HG02840 (cell line): ENCODE measurements around the gene BAG1.

Experiments
- ATAC-seq: cut with Tn5 transposase; IDR thresholded peaks from one replicate; pipeline ENCODE4 v1.9.1; 2021; ENCODE audit warnings: mild to moderate bottlenecking, moderate library complexity, moderate number of reproducible peaks; ENCODE audit not compliant: unreplicated experiment, low FRiP score

Gene BAG1

GRCh38 chr9:33220681-33221567 is 43.6 kb downstream of the BAG1 start:
- ATAC-seq, result no peak

GRCh38 chr9:33211695-33212393 is 52.7 kb downstream of the BAG1 start:
- ATAC-seq, result no peak

DNA sequence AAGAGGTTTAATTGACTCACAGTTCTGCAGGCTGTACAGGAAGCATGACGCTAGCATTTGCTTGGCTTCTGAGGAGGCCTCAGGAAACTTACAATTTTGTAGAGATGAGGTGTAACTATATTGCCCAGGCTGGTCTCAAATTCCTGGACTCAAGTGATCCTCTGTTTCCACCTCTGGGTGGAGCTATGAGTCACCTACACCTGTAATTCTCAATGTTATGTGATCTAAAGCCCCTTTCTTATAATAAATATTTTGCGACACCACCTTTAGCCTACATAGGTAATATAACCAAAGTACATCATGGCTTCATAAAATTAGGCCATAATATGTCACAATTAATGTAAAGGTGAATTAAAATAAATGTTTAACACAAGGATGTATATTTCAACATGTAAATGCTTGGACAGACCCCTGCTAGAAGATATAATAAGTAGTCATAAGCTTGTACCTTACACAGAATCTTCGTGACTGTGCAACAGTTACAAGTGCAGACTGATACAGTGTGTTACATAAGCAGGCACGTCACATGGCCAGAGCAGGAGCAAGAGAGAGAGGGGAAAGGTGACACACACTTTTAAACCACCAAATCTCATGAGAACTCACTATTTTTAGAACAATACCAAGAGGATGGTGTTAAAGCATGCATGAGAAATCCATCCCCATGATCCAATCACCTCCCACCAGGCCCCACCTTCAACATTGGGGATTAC is 54.3 kb downstream of the BAG1 start:
- ATAC-seq, result no peak

DNA sequence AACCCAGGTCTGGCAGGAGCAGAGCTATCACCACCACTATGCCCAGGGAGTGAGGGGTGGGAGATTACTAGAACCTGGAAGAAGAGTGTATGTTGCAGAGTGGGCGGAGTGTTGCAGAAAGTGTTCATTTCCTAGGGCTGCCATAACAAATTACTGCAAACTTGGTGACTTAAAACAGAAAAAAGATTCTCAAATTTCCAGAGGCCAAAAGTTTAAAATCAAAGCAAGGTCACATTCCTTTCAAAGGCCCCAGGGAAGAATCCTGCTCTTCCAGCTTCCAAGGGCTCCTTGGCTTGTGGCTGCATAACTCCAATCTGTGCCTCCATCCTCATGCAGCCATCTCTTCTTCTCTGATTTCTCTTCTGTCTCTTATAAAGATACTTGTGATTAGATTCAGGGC is 55.1 kb downstream of the BAG1 start:
- ATAC-seq, result no peak

- peak; percentile 99 for ATAC-seq
Observed at GRCh38 chr9:33202552-33203201, 61.8 kb downstream of the BAG1 start.
